GM12873 (cell line): Measurements from ENCODE around the gene ADAMTS2.

Source experiments
- TF ChIP-seq, protein P1 (sequence below): IDR thresholded peaks from 2 replicates; pipeline ENCODE4 v1.5.1; 2012; ENCODE audit warnings: low read depth, mild to moderate bottlenecking, moderate library complexity, low read length, control low read depth; ENCODE audit not compliant: insufficient read depth; ENCODE audit errors: missing control alignments

The ADAMTS2 gene

DNA sequence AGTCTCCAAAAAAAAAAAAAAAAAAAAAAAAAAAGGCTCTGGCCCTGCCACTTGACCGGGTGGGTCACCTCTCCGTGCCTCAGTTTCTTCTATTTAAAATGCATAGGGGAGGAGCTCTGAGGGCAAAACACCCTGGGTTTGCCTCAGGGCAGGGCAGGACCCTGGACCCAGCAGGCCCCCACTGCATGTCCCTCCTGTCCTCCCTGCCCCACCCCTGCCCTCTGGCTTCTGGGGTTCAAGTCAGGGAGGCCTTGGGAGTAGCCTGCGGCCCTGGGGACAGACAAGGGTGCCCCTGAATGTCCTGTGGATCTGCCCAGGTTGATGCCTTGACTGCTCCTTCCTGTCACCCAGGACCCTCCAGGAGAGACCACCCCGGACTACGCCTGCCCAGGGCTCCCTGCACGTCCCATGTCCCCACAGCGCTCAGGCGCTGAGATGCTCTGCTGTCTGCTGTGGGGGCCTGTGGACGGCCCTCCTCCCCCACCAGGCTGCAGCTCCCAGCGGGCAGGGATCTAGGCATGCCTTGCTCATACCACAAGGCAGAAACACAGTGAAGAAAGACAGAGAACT, 35.4 kb downstream of the ADAMTS2 start:
- TF ChIP-seq, protein P1, sequence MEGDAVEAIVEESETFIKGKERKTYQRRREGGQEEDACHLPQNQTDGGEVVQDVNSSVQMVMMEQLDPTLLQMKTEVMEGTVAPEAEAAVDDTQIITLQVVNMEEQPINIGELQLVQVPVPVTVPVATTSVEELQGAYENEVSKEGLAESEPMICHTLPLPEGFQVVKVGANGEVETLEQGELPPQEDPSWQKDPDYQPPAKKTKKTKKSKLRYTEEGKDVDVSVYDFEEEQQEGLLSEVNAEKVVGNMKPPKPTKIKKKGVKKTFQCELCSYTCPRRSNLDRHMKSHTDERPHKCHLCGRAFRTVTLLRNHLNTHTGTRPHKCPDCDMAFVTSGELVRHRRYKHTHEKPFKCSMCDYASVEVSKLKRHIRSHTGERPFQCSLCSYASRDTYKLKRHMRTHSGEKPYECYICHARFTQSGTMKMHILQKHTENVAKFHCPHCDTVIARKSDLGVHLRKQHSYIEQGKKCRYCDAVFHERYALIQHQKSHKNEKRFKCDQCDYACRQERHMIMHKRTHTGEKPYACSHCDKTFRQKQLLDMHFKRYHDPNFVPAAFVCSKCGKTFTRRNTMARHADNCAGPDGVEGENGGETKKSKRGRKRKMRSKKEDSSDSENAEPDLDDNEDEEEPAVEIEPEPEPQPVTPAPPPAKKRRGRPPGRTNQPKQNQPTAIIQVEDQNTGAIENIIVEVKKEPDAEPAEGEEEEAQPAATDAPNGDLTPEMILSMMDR, result no peak

DNA sequence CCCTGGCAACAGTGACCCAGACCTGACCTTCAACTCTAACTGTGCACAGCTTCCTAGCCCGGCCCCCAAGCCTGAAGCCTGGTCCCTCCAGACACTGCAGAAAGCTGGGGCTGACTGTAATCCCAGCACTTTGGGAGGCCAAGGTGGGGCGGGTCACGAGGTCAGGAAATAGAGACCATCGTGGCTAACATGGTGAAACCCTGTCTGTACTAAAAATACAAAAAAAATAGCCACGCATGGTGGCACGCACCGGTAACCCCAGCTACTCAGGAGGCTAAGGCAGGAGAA, 35.9 kb downstream of the ADAMTS2 start:
- TF ChIP-seq, protein P1, result no peak

DNA sequence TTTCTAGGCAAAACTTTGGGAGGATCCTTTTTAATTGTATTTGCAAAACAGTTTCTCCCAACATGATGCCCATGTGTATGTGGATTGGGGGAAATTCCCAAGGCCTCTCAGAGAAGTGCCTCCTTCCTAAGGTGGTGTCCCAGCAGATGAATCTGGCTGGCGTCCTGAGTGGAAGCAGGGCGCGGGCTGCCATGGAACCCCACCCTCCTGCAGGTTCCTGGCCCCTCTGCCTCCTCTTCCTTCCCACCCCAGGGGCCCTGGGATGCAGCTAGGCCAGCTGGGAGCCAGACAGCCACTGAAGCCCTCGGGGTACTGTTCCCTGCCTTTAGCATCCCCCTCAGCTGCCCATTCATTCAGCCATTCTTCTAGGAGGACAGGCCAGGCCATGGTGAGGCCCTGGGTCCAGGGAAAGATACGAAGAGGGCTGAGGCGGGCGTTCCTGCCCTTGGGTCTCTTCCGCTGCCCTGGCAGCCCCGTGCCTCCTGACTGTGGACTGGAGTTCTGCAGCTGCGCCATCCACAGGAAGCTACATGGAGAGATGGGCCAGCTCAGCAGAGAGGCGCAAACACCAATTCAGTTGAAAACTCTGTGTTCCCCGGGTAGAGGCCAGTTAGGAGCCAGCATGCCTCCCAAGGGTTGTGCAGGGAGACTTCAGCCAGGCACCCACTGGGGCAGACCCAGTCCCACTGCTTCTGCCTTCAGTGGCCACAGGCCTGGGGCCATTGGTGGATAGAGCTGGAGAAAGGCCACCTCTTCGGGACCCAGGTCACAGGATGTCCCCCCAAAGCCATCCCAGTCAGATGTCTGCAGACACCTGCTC, 36.5 kb downstream of the ADAMTS2 start:
- TF ChIP-seq, protein P1, result no peak

- TF ChIP-seq, protein P1, result no peak
Observed at GRCh38 chr5:179307931-179308471, 37.3 kb downstream of the ADAMTS2 start.

DNA sequence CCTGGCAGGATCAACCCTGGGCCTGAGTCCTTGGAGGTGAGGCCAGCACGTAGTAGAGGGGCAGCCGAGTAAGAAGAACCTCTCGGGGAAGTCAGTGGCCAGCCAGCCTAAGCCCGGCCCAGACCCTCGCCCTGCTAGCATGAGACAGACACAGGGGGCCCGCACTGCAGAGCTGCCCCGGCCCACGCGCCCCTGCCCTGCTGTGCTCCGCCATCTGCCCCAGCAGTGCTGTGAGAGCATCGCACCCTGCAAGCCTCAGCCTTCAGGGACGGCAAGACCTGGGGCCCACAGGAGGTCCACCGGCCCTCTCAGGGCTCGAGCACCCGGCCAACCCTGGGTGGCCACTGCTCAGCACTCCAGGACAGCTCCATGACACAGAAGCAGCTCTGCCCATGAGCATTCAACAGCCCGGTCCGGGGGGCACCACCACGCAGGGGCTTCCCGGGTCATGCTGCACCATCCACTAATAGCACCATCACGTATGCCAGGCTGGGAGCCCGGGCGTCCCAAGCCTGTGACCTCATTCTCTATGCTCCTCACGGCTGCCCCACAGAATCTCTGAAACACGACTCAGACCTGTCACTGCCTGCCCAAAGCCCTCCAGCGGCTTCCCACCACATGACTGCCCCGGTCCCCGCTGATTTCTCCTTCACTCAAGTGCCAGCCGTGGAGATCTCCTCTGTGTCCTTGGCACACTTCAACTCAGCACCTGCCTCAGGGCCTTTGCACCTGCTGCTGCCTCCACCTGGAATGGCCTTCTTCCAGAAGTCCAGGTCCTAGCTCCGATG, 38.1 kb downstream of the ADAMTS2 start:
- TF ChIP-seq, protein P1, result no peak

GRCh38 chr5:179306191-179307012, 38.9 kb downstream of the ADAMTS2 start:
- TF ChIP-seq, protein P1, result no peak
